Measurements from ENCODE around the gene IFT122.
"Not testable (repeated sequence)": the region's sequence is repeated elsewhere in the genome, so short reads cannot be mapped to it uniquely, and the experiment has no call there.

IFT122 gene

GRCh38 chr3:129501630-129502029 lies 61.6 kb downstream of the IFT122 start:
- DNase-seq = no peak

GRCh38 chr3:129502641-129503408 lies 62.8 kb downstream of the IFT122 start:
- no peak for DNase-seq

- no peak for DNase-seq
These were observed 63.7 kb downstream of the IFT122 start for GRCh38 chr3:129503471-129504291.

GRCh38 chr3:129504471-129505100 lies 64.6 kb downstream of the IFT122 start:
- no peak for DNase-seq

GRCh38 chr3:129505341-129505740 lies 65.3 kb downstream of the IFT122 start:
- DNase-seq = peak; percentile 90

GRCh38 chr3:129506231-129506742 lies 66.3 kb downstream of the IFT122 start:
- DNase-seq = no peak

GRCh38 chr3:129507181-129507831 lies 67.3 kb downstream of the IFT122 start:
- DNase-seq = peak; percentile 63

GRCh38 chr3:129512595-129512994 lies 72.6 kb downstream of the IFT122 start:
- DNase-seq = no peak

- no peak for DNase-seq
These were observed 73.7 kb downstream of the IFT122 start for GRCh38 chr3:129513705-129514104.

GRCh38 chr3:129514110-129514509 lies 74.1 kb downstream of the IFT122 start:
- no peak for DNase-seq

GRCh38 chr3:129514563-129514962 lies 74.5 kb downstream of the IFT122 start:
- no peak for DNase-seq

- not testable (repeated sequence) for DNase-seq
These were observed 75.2 kb downstream of the IFT122 start for GRCh38 chr3:129515108-129515820.

GRCh38 chr3:129515821-129516432 lies 75.9 kb downstream of the IFT122 start:
- DNase-seq = not testable (repeated sequence)

- DNase-seq = no peak
These were observed 77.5 kb downstream of the IFT122 start for GRCh38 chr3:129517516-129517915.

GRCh38 chr3:129518038-129518561 lies 78.1 kb downstream of the IFT122 start:
- no peak for DNase-seq

- DNase-seq = no peak
These were observed 78.6 kb downstream of the IFT122 start for GRCh38 chr3:129518581-129518980.

GRCh38 chr3:129519449-129519848 lies 79.4 kb downstream of the IFT122 start:
- DNase-seq = no peak

- no peak for DNase-seq
These were observed 80.1 kb downstream of the IFT122 start for GRCh38 chr3:129519896-129520715.

GRCh38 chr3:129520960-129521359 lies 80.9 kb downstream of the IFT122 start:
- no peak for DNase-seq

- DNase-seq = no peak
These were observed 81.6 kb downstream of the IFT122 start for GRCh38 chr3:129521611-129522010.

GRCh38 chr3:129522953-129523352 lies 82.9 kb downstream of the IFT122 start:
- no peak for DNase-seq

All from NCI-H446 treated with DMSO at 0.1 percent for 48 hours (cell line).